Activated CD4-positive, alpha-beta T cell treated with anti-CD3 and anti-CD28 coated beads for 48 hours (primary cell): ENCODE measurements around the gene DNAAF2.
"Not testable (repeated sequence)": the region's sequence is repeated elsewhere in the genome, so short reads cannot be mapped to it uniquely, and the experiment has no call there.

Experiments used
- DNase-seq: peaks from one replicate; pipeline ENCODE4 v3.0.0-alpha.2; 2020

Gene DNAAF2

DNA sequence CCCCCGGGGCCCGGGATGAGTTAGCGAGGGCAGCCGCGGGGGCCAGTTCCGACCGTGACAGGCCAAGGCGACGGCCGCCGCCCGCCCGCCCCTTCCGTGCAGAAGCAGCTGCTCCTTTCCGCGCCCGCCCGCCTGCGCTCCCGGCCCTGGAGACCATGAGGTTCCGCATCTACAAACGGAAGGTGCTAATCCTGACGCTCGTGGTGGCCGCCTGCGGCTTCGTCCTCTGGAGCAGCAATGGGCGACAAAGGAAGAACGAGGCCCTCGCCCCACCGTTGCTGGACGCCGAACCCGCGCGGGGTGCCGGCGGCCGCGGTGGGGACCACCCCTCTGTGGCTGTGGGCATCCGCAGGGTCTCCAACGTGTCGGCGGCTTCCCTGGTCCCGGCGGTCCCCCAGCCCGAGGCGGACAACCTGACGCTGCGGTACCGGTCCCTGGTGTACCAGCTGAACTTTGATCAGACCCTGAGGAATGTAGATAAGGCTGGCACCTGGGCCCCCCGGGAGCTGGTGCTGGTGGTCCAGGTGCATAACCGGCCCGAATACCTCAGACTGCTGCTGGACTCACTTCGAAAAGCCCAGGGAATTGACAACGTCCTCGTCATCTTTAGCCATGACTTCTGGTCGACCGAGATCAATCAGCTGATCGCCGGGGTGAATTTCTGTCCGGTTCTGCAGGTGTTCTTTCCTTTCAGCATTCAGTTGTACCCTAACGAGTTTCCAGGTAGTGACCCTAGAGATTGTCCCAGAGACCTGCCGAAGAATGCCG lies 13.7 kb downstream of the DNAAF2 start:
- DNase-seq, result peak; percentile 77

DNA sequence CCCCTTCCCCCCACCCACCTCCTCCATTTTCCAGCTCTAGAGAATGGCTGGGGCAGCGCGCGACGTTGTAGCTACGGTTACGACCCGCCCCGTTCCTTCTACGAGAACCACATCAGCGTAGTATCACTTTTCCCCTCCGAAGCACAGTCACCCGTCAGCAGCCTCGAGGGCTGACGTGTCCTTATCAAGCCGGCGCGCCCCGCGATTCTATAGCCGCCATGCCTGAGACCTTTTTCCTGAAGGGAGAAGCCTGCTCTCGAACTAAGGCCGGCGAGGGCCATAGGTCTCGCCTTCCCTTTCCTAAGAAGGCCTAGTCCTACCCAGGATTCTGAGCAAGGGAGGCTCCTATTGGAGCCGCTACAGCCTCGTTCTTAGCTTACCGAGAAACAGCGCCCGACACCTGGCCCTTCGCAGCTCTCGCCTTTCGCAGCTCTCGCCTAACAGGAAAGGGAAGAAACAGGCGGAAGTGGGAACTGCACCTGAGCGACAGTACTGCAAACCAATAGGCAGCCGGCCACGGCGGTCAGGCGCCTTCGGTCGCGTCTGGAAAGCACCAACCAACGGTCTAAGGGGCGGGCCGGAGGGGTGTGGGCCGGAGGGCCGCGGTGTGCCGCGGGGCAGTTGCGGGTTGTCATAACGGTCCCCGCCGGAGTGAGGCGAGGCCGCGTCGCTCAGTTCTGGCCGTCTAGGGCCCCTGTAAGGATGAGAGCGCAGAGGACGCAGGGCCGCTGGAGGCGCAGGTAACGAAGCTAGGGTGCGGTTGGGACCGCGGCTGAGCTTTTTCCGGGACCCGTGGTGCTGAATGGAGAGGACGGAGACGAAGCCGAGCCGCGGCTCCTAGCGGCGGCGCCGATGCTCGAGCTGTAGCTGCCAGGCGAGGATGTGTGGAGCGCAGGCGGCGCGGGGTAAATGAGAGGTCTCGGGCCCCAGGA lies 14.6 kb downstream of the DNAAF2 start, which contains the start of the genes MGAT2 and RPL36AL:
TSS of gene MGAT2 (plus strand) at position 618 of the 932 bp plus-strand sequence. CDS start 470 bp downstream, outside the sequence.
TSS of gene RPL36AL (minus strand) at position 445 of the 932 bp plus-strand sequence. CDS start 1,522 bp downstream, outside the sequence.
- DNase-seq, result peak; percentile 96

DNA sequence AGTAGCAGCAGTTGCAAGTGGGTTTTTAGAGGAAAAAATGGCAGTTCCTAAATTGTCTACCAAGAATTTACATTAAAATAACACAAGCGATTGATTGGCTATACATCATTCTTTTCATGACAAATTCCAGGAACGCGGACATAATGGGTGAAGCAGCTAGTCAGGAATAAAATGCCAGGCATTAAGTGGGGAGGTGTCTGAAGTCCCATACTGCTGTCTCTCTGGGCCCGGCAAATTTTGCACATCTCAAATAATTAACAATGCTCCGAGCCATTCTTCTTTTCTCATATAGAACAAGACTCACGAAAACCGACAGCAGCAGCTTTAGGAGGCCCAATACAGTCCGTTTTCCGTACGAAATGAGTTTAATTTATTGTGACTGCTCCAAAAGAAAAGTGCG lies 15.3 kb downstream of the DNAAF2 start:
- no peak for DNase-seq

DNA sequence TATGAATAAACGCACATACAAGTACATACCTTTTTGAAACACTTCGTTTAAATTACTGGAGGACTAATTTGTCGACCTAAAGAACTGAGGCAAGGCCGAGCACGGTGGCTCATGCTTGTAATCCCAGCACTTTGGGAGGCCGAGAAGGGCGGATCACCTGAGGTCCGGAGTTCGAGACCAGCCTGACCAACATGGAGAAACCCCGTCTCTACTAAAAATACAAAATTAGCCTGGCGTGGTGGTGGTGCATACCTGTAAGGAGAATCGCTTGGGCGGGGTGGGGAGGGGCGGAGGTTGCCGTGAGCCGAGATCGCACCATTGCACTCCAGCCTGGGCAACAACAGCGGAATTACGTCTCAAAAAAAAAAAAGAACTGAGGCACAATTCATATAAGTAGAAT lies 15.8 kb downstream of the DNAAF2 start:
- not testable (repeated sequence) for DNase-seq

DNA sequence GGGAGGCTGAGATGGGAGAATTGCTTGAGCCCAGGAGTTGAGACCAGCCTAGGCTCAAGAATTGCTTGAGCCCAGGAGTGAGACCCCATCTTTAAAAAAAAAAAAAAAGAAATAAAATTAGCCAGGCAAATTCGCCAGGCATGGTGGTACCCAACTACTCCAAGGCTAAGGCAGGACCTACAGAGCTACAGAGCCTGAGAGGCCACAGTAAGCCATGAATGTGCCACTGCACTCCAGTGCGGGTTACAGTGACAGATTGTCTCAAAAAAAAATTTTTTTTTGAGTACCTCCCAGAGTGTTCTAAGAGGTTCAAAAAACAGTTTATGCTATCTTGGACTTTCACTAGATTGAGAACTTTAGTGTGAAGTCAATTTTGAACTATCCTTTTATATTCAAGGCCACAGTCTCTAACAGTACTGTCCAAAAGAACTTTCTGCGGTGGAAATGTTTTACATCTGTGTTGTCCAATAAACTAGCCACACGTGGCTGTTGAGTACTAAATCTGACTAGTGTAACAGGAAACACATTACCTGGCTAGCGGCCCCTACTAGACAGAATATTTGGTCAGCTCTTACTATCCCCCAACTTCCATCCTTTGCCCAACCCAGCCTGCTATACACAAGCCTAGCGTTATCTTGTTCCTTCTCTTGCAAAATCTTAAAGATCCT lies 17.1 kb downstream of the DNAAF2 start:
- DNase-seq, result no peak

DNA sequence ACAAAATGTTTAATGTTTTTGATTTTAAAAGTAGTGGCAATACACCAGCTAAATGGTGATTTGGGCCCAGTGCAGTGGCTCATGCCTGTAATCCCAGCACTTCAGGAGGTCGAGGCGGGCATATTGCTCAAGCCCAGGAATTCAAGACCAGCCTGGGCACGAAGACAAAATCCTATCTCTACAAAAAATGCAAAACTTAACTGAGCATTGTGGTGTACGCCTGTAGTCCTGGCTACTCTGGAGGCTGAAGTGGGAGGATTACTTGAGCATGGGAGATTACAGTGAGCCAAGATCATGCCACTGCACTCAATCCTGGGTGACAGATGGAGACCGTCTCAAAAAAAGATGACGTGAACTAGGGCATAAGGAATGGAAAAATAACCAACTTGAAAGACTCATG lies 19.3 kb downstream of the DNAAF2 start:
- no peak for DNase-seq

DNA sequence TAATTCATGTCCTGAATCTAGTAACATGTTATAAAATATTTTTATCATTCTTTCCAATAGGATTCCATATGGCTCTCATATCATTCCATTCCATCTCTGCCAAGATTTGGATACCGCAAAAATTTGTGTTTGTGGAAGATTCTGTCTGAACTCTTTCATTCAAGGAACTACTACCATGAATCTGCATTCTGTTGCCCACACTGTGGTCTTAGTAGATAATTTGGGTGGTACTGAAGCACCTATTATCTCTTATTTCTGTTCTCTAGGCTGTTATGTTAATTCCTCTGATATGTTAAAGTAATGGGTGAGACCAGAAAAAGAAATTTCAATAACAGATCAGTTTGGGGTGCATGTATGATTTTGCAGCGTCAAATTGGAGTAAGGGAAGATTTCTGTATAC lies 20.8 kb downstream of the DNAAF2 start:
- no peak for DNase-seq

DNA sequence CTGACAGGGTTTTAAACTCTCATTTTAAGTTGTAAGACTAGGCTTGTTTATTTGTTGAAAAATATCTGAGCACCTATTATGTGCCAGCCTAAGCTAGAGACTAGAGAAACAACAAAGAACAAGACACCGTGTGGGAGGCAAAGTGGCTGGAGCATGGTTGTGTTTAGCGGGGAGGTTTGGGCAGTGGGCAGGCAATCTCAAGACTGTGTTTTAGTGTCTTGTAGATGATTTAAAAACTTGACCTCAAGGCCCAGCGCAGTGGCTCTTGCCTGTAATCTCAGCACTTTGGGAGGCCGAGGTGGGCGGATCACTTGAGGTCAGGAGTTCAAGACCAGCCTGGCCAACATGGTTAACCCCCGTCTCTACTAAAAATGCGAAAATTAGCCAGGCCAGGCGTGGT lies 22.4 kb downstream of the DNAAF2 start:
- DNase-seq, result no peak

DNA sequence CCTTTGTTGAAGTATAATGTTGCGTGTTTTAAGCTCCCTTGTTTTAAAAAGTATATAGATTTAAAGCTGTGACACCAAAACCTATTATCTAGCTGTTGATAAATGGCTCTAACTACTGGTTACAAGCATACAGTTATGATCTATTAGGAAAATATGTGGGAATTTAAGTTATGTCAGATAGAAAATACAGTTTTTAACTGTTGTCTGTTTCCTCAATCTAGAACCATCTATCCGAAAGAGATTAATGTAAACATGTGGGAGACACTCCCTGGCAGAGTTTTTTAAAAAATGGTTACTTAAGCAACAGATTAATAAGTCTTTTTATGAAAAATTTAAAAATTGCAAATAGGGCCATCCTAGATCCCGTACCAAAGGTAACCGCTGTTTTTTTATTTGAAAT lies 22.8 kb downstream of the DNAAF2 start:
- no peak for DNase-seq

DNA sequence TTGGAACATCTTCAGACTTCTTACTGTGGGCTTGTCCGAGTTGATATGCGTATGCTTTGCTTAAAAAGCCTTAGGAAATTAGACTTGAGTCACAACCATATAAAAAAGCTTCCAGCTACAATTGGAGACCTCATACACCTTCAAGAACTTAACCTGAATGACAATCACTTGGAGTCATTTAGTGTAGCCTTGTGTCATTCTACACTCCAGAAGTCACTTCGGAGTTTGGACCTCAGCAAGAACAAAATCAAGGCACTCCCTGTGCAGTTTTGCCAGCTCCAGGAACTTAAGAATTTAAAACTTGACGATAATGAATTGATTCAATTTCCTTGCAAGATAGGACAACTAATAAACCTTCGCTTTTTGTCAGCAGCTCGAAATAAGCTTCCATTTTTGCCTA lies 27.5 kb downstream of the DNAAF2 start:
- no peak for DNase-seq

DNA sequence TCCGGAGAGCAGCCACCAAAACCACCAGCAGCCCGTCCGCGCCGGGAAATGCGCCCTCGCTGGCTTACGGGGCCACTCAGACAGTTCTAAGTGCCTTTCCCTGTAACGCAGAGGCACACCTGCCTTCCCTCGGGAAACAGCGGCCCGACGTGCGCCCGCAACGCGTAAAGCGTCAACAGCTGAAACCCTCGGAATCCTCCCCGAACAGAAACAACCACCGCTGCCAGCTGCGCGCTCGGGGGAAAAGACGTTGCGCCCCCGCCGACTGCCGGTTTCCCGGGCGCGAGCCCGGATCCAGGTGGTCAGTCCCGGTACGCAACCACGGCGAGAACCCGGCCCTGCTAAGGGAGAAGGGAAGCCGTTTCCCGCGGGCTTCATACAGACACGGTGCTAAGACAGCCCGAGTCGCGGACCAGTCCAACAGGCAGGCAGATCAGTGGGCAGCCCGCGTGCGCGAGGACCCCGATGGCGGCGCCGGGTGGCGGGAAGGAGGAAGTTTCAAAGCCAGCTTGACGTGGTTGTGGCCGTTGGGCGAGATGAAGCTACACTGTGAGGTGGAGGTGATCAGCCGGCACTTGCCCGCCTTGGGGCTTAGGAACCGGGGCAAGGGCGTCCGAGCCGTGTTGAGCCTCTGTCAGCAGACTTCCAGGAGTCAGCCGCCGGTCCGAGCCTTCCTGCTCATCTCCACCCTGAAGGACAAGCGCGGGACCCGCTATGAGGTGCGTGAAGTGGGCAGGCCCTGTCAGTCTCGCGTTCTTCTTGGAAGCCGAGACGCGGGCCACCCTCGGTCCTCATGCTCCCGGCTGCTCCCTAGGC lies 36.4 kb downstream of the DNAAF2 start, which contains the start of gene LRR1:
TSS of gene LRR1 (plus strand) at position 456 of the 816 bp plus-strand sequence. CDS start at position 537, 81 bp downstream.
- DNase-seq, result peak; percentile 90

DNA sequence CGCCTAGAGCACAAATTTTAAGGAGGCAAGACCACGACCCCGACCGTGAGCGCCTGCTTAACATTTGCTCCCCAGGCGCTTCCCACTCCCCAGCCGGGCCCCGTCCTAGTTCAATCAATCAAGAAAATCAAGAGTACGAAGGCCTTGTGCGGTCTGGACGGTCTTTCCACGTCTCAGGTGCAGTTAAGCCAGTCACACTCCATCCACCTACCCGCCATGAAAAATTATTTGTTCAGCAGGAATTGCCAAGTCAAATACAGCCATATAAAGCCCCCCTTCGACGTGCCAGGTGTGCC lies 36.9 kb downstream of the DNAAF2 start:
- DNase-seq, result no peak

DNA sequence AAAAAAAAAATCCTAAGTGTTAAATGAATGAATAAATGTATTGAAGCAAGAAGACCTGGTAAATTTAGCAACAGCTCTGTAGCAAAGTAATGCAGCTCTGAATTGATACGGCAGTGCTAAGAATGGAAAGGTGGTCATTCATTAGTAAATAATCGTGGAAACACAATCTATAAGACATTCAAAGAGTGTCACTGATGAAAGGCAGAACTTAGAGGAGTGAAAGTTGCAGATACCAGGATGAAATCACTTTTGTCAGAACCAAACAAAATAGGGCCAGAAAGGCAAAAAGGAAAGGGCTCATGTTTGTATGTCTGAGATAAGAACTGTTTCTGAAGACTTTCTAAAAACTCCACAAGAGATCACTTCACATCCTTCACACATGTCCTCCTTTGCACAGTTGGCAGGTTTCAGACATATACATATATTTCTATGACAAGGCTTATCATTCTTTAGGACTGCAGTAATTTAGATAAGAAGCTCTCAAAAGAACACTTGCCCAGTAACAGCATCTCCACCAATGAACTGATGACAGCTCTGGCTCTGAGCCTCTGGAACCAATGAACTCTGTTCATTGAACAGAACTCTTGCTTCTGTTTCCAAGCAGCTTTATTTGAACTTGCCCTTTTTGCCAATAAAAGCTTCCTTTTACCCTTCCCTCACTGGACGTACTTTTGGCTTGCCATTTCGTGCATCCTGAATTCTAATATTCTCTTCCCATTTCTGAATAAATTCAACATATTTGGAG lies 40.5 kb downstream of the DNAAF2 start:
- DNase-seq, result no peak

DNA sequence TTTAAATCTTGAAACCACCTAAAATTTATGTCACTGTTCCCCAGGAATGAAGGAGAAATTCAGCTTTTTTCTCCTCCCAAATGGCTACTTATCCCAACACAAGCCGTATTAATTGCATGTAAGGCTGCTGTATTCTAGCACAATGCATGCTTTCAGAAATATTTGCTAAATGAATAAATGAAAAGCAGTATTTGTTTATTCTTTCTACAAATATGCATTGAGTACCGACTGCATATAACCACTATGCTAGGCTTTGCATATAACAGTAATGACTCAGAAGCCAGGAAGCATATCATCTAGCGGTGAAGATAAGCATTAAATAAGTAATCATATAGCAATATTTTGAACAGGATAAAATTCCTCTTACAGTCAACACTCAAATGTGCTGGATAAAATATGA lies 42.0 kb downstream of the DNAAF2 start:
- no peak for DNase-seq

DNA sequence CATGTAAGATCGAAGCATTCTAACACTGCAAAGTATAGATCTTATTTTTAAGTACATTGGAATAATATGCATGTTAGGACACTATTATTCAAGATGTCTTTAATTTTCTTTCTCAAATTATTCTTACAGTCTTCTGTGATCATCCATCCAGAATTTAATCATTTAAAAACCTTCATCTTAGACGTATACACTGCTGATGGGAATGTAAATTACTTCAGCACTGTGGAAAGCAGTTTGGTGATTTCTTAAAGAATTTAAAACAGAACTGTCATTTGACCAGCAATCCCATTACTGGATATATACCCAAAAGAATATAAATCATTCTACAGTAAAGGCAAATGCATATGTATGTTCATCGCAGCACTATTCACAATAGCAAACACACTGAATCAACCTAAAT lies 45.7 kb downstream of the DNAAF2 start:
- no peak for DNase-seq

DNA sequence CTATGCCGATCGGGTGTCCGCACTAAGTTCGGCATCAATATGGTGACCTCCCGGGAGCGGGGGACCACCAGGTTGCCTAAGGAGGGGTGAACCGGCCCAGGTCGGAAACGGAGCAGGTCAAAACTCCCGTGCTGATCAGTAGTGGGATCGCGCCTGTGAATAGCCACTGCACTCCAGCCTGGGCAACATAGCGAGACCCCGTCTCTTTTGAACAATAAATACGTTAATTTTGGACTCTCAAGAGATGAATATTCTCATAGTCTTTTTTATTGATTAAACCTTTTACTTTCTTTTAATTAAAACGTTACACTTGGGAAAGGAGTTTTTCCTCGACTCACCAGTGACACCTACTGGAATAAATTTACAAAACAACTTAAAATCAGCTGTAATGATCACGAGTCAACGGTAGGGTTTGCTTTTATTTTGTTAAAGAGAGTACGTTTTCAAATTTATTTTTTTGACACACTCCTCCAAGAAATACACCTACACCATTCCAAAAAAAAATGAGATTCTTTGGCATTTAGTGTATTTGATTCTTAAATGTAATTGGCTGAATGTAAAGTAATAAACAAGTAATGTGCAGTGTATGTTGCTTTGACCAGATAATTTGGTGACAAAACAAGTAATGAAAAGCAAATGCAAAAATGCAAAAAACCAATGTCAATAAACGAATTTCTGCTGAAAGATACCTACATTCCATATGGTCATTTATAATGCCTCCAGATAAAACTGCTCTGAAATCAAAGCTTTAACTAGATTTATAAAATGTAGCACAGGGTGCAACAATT lies 48.2 kb downstream of the DNAAF2 start:
- peak; percentile 75 for DNase-seq

DNA sequence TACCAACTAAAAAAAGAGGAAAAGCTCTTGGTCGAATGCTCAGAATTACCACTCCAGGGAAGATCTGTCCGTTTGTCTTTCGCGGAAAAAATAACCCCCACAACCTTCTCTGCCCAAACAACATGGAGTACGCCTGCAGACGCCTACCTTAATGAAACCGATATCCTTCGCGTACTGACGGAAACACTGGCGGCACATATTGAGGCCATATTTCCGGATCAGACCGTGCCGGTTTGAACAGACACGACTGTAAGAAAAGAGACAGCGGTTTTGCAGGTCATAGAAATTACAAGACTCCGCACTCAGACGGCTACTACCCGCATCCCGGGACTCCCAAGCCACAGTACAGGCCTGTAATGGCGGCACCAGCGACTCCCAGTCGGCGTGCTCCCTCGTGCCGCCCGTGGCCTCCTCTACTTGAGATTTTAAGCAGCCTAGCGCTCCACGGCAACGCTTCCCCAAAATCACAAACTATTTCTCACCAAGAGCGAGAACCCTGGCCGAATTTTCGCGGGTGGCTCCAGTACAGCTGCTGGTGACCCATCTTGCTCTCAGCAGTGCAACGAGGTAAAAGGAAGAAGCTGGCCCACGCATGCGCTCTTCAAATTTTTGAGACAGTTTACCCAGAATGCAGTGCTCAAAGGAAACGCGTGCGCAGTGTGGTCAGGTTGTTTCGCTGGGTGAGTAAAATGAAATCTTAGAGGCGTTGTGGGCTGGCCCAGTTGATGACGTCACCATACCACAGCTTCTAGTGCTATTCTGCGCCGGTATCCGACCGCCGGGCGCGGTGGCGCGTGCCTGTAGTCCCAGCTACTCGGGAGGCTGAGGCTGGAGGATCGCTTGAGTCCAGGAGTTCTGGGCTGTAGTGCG lies 49.0 kb downstream of the DNAAF2 start, which contains the start of gene RPS29:
TSS of gene RPS29 (minus strand) at position 578 of the 870 bp plus-strand sequence. CDS start at position 544, 34 bp downstream.
- peak; percentile 98 for DNase-seq

DNA sequence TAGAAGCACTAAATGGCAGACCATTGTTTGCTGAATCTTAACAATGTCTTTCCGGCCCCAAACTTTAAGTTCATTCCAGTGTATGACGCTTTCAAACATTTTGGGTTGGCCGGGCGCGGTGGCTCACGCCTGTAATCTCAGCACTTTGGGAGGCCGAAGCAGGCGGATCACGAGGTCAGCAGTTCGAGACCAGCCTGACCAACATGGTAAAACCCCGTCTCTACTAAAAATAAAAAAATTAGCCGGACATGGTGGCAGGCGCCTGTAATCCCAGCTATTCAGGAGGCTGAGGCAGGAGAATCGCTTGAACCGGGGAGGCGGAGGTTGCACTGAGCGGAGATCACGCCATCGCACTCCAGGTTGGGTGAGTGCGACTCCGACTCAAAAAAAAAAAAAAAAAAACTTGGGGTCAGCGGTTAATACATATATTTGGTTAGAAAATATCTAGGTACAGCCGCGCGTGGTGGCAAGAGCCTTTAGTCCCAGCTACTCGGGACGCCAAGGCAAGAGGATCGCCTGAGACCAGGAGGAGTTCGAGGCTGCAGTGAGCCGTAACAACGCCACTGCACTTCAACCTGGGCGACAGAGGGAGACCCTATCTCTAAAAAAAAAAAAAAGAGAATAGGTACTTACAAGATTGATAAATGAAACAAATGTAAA lies 49.9 kb downstream of the DNAAF2 start:
- peak; percentile 57 for DNase-seq

DNA sequence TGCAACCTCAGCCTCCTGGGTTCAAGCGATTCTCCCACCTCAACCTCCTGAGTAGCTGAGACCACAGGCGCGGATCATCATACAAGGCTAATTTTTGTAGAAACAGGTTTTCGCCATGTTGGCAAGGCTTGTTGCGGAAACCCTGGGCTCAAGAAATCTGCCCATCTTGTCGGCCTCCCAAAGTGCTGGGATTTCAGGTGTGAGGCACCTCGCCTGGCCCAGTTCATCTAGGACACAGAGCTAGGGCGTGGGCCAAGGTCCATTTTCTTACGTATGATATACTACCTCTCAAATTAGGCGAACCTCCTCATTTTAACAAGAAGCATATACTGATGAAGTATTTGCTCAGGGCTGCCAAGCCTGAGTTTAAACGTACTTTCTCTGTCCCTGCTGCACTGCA lies 51.0 kb downstream of the DNAAF2 start:
- no peak for DNase-seq
